ENCODE data around the gene NPLOC4. TPM values are rescaled to one million over a fixed set of nuclear protein-coding genes. Genes with fewer than 3 reads are reported as not detected.

NPLOC4 gene
- total and polyA plus RNA-seq, 9 of the 15 experiments (the other 6 are each of a cell fraction or from before 2014, with no cell fraction given): 1.5 to 116 (median 64.5) TPM

- H3K4me1 ChIP-seq (replicated peaks in 1 of 2; ENCODE audit: control insufficient read depth in 2 of 2, insufficient read depth in 2 of 2, low read length in 2 of 2): no peaks in the 10 kb centered on the region
- intact Hi-C loops (cut with micrococcal nuclease) (no loop called here), in situ Hi-C loops (cut with MboI) (no loop called here)
- CTCF ChIA-PET (ENCODE audit: low intra/inter-chr PET ratio): no interaction called here
- H3K9me1 ChIP-seq (ENCODE audit: control insufficient read depth, insufficient read depth, low read length): peaks cover 4% of the 10 kb centered on the region
- 97% methylated on average over 8 of the region's 8 CpGs for WGBS (ENCODE audit: insufficient coverage, low coverage, missing lambda C conversion rate)
- POLR2A ChIA-PET: interaction anchor here (0.5 kb wide), 1 partner anchor 31 kb away, joined by 3 read pairs; no protein-coding TSS in a partner anchor
- H3K27ac ChIP-seq (ENCODE audit: extremely low read depth, low read depth, low read length): no peak overlapping the region
- H3K9me3 ChIP-seq (replicated peaks; ENCODE audit: control insufficient read depth, insufficient read depth, low read depth, low read length): no peaks in the 10 kb centered on the region
- H2AFZ ChIP-seq (ENCODE audit: low read depth, low read length): no peak overlapping the region
- no peak overlapping the region for H3K4me3 ChIP-seq
- no peak overlapping the region for H3K9ac ChIP-seq (ENCODE audit: insufficient read depth in 1 of 2, low read depth in 2 of 2, low read length in 2 of 2)
- no peaks in the 10 kb centered on the region for H3K27me3 ChIP-seq (ENCODE audit: control insufficient read depth in 2 of 2, insufficient read depth in 2 of 2, low read length in 2 of 2)
- peaks cover 93% of the 10 kb centered on the region for H3K36me3 ChIP-seq (ENCODE audit: control insufficient read depth, insufficient read depth, low read length)
- no peak overlapping the region for H3K4me2 ChIP-seq (ENCODE audit: insufficient read depth, low read length)
- H4K20me1 ChIP-seq (replicated peaks; ENCODE audit: control insufficient read depth, insufficient read depth, low read length): no peaks in the 10 kb centered on the region
- no TSS peak for BruUV-seq (replicated peaks)
- no peaks in the 10 kb centered on the region for H3K79me2 ChIP-seq (ENCODE audit: control insufficient read depth, insufficient read depth, low read length)
- TF ChIP-seq POLR2AphosphoS5 (IDR thresholded peaks at IDR 0.05; ENCODE audit: control insufficient read depth, insufficient read depth, low read depth, low read length) (no peak), BCOR (IDR thresholded peaks at IDR 0.05) (no peak), ETS1 (conservative IDR thresholded peaks at IDR 0.05; ENCODE audit: control insufficient read depth, low read depth, low read length) (no peak), PPARD (CRISPR knock-in tag; IDR thresholded peaks at IDR 0.05) (no peak), CREB1 (IDR thresholded peaks at IDR 0.05) (no peak), CREB1 (CRISPR knock-in tag; IDR thresholded peaks at IDR 0.05) (no peak), ZNF347 (CRISPR knock-in tag; IDR thresholded peaks at IDR 0.05; ENCODE audit: low read depth) (no peak)
- FAIRE-seq (no peak), DNase-seq (ENCODE audit: extremely low read depth in 1 of 4, low spot score in 3 of 4) (no peak), ATAC-seq (no peak)
Observed at GRCh38 chr17:81590121-81590520, 46.8 kb downstream of the NPLOC4 start.

Measured in K562 (cell line).